Measurements from ENCODE around the gene ARMH1. TPM values are rescaled to one million over a fixed set of nuclear protein-coding genes. Genes with fewer than 3 reads are reported as not detected.
"Not testable (repeated sequence)": the region's sequence is repeated elsewhere in the genome, so short reads cannot be mapped to it uniquely, and the experiment has no call there.

The ARMH1 gene
- total RNA-seq, 8 experiments from 2014 or later: 3.4 to 20.8 (median 6.0) TPM

DNA sequence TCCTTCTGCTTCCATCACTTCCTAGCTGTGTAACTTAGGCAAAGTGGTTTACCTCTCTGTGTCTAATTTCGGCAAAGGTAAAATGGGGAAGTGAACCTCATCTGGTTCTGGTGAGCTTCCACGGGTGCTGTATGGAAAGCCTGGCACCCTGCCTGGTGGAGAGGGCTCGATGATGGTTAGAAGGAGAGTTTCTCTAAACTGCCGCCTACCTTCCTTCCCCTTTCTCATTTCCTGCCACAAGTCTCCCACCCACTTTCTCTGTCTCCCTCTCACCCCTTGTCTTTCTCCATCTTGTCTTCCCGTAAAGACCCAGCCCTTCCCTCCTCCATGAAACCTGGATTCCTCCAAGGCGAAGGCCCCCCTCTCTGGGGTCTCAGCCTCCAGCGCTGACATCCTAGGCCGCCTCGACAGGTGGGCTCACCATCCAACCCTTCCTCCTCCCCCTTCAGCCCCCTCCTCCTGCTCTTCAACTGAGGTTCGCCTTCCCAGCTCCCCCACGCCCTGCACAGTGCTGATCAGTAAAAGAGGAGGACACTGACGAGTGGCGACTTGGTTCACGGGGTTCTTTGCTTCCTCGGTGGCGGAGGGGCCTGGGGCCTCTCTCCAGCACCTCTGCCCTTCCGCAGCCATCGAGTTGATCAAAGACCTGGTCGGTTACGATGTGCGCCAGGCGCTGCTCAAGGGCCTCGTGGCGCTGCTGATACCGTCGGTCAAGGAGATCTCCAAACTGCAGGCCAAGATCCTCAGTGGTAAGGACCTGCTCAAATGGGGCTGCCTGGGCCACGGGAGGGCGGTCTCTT, 49.2 kb downstream of the ARMH1 start:
- no peak overlapping the region for H3K27ac ChIP-seq
- 58 to 97% (median 88%) methylated on average over 2 to 15 of the region's 28 CpGs; no CpG with 5 or more reads in 4 of the 10 experiments for WGBS, 10 experiments
- H3K4me1 ChIP-seq (replicated peaks in 1 of 2): no peaks in the 10 kb centered on the region
- no peak overlapping the region for H3K4me3 ChIP-seq
- ATAC-seq (replicated peaks in 6 of 8): no peak
- in situ Hi-C loops (cut with MboI; ENCODE audit: low pct_unique_long_range_greater_than_20kb in 2 of 9, low sequenced_read_pairs in 9 of 9, unreplicated experiment in 9 of 9): no loop called here

DNA sequence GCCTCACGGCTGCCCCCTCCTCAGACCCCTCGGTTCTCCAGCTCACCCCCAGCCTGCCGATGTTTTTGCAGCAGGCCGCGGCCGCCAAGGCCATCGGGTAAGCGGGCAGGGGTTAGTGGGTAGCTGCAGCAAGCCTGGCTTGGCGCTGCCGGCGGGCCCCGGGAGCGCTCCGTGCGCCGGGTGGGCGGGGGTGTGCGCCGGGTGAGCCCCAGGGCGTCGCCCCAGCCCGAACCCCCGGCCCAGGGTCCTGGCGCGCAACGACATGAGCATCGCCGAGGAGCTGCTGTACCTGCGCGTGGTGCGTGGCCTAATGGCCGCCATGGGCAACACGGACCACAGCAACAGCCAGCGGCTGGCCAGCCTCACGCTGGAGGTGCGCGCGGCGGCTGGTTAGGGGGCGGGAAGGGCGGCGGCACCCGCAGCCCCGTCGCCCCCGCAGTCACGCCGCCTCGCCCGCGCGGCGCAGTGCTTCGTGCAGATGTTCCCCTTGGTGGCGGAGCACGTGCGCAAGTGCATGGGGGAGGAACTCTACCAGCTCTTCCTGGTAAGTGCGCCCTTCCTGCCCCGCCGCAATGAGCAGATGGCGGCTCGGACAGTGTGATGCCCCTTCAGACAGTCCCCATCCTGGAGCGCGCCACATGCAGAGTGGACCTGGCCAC, 49.9 kb downstream of the ARMH1 start:
- ATAC-seq (replicated peaks in 6 of 8): no peak

DNA sequence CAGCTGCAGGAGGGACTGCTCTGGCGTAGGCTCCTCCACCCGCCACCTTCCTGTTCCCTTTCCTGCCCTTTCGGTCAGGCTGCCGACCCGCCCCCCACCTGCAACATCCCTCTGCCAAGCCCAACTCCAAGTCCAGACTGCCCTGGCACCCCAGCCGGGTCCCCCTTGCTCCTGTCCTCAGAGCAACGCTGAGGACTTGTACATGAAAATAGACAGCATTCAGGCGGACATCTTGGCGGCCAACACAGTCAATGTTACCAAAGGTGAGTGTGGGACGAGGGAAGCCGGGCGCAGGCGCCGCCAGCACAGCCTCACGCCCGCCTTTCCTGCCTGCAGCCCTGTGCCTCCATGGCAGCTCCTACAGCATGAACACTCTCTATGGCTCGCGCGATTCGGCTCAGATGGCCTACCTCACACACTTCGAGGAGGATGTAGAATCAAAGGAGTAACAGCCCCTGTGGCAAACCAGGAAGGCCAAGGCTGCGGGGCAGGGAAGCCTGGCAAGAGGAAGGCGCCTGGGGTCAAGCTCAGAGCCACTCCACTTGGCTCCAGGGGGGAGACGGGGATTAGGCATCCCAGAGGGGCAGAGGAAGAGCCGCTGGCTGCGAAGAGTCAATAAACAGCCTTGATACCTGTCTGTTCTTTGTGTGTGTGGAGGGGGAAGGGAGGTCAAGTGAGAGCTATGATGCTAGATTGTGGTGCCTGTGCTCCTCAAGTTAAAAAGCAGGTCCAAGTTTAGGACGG, 50.6 kb downstream of the ARMH1 start:
- in situ Hi-C loops (cut with MboI; ENCODE audit: low pct_unique_long_range_greater_than_20kb in 2 of 9, low sequenced_read_pairs in 9 of 9, unreplicated experiment in 9 of 9): loop anchor here in 1 of 9 experiments (25.0 kb wide), 1 partner anchor 587 kb away; no protein-coding TSS in a partner anchor
- no peak for ATAC-seq (replicated peaks in 6 of 8)
- H3K4me1 ChIP-seq (replicated peaks in 1 of 2): no peaks in the 10 kb centered on the region
- WGBS, 10 experiments: 80 to 96% (median 87%) methylated on average over 1 to 19 of the region's 27 CpGs; no CpG with 5 or more reads in 3 of the 10 experiments
- no peak overlapping the region for H3K27ac ChIP-seq
- no peak overlapping the region for H3K4me3 ChIP-seq

More for the DNA sequence above, 49.9 kb downstream of the ARMH1 start:
- H3K27ac ChIP-seq: no peak overlapping the region
- H3K4me3 ChIP-seq: no peak overlapping the region
- in situ Hi-C loops (cut with MboI; ENCODE audit: low pct_unique_long_range_greater_than_20kb in 2 of 9, low sequenced_read_pairs in 9 of 9, unreplicated experiment in 9 of 9): no loop called here
- H3K4me1 ChIP-seq (replicated peaks in 1 of 2): no peaks in the 10 kb centered on the region
- WGBS, 10 experiments: 95% methylated on average over 18 of the region's 64 CpGs; no CpG with 5 or more reads in 9 of the 10 experiments

DNA sequence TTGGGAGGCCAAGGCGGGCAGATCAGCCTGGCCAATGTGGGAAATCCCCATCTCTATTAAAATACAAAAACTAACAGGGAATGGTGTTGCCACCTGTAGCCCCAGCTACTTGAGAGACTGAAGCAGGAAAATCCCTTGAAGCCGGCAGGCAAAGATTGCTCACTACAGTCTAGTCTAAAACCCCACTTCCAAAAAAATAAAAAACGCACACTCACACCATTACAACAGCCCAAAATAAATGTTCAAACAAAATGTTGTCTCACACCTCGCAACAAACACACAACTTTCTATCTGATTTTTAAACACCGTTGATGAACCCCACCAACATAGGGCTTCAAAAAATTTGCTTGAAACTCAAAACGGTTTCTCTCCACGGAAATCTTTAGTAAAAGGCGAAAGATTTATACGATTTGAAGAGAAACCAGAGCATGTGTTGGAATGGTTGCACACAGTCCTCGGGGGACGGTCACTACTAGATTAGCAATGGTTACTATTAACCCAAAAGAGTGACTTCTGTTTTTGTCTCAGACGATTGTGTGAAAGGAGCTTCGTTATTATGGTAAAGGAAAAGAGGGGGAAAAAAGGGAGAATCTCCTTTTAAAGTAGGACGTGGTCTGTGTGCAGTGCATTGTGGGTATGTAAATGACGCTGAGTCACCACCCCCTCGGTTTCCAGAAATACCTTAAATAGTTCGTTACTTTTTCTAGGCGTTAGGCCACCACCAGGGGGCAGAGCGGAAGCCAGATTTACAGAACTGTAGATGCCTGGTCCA, 56.4 kb downstream of the ARMH1 start, which contains the start of gene RNU5D-1:
Gene RNU5D-1, minus strand, starts transcription at position 430 of the 772 bp plus-strand sequence.
- WGBS, 10 experiments: 0 to 12% (median 2%) methylated on average over 3 to 19 of the region's 19 CpGs
- peak within 1 kb of the TSS; percentile 13 to 24 (median 17) for H3K4me3 ChIP-seq

DNA sequence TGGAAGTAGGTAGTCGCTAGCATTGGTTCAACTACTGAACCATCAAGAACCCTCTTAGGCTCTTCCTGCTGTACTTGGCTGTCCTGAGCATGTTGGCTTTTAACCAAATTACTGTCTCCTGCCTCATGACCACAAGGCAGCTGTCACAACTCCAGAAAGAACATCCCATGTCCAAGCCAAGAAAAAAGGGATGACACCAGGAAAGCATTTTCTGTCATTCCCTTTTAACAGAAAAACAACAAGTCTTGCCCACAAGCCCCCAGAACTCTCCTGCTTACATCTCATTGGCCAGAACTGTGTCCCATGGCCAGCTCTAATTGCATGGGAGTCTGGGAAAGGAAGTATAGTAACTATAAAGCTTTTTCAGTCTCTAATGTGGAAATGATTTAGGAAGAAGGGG, 58.9 kb downstream of the ARMH1 start:
- 0 to 100% (median 90%) methylated on average over 1 of the region's 1 CpG; no CpG with 5 or more reads in 6 of the 10 experiments for WGBS, 10 experiments
- Histone ChIP-seq H3K27ac (no peak overlapping the region), H3K4me3 (no peak overlapping the region), H3K4me1 (replicated peaks in 1 of 2) (peaks cover 0 to 4% of the 10 kb centered on the region in 2 donors)
- ATAC-seq (replicated peaks in 6 of 8): no peak
- in situ Hi-C loops (cut with MboI; ENCODE audit: low pct_unique_long_range_greater_than_20kb in 2 of 9, low sequenced_read_pairs in 9 of 9, unreplicated experiment in 9 of 9): loop anchor here in 1 of 9 experiments (25.0 kb wide), 1 partner anchor 579 kb away; no protein-coding TSS in a partner anchor

More for the DNA sequence above, 56.4 kb downstream of the ARMH1 start, which contains the start of gene RNU5D-1:
- peaks cover 0 to 4% of the 10 kb centered on the region in 2 donors for H3K4me1 ChIP-seq (replicated peaks in 1 of 2)
- peak within 1 kb of the TSS; percentile 96 to 99 for H3K27ac ChIP-seq
- in situ Hi-C loops (cut with MboI; ENCODE audit: low pct_unique_long_range_greater_than_20kb in 2 of 9, low sequenced_read_pairs in 9 of 9, unreplicated experiment in 9 of 9): loop anchor here in 1 of 9 experiments (25.0 kb wide), 1 partner anchor 581 kb away; no protein-coding TSS in a partner anchor
- ATAC-seq (replicated peaks in 6 of 8): peak; percentile 79 to 88 (median 85)

DNA sequence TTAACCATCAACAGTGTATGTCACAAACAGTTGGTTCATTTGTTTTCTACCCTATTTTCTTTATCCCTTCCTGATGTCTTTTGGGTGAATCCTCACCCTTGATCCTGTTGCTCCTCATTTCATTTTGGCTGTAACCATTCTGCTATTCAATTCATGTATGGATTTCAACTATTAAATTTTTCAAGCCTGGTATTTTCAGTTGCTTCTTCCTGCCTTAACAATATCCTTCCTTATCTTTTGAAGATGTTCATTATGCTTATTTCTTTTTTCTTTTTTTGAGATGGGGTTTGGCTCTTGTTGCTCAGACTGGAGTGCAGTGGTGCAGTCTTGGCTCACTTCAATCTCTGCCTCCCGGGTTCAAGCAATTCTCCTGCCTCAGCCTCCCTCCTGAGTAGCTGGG, 59.3 kb downstream of the ARMH1 start:
- Histone ChIP-seq H3K27ac (no peak overlapping the region), H3K4me3 (no peak overlapping the region), H3K4me1 (replicated peaks in 1 of 2) (peaks cover 0 to 4% of the 10 kb centered on the region in 2 donors)
- in situ Hi-C loops (cut with MboI; ENCODE audit: low pct_unique_long_range_greater_than_20kb in 2 of 9, low sequenced_read_pairs in 9 of 9, unreplicated experiment in 9 of 9): loop anchor here in 1 of 9 experiments (25.0 kb wide), 1 partner anchor 579 kb away; no protein-coding TSS in a partner anchor
- WGBS, 10 experiments: 0 to 100% (median 78%) methylated on average over 1 of the region's 1 CpG; no CpG with 5 or more reads in 3 of the 10 experiments
- ATAC-seq (replicated peaks in 6 of 8): no peak

DNA sequence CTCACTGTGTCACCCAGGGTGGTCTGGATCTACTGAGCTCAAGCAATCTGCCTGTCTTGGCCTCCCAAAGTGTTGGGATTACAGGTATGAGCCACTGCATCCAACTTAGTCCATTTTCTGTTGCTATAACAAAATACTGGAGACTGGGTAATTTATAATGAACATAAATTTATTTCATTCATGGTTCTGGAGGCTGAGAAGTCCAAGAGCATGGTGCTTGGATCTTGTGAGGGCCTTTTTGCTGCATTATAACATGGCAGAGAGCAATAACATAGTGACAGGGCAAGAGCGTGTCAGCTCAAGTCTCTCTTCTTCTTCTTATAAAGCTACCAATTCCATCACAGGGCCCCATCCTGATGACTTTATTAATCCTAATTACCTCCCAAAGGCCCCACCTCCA, 61.5 kb downstream of the ARMH1 start:
- in situ Hi-C loops (cut with MboI; ENCODE audit: low pct_unique_long_range_greater_than_20kb in 2 of 9, low sequenced_read_pairs in 9 of 9, unreplicated experiment in 9 of 9): loop anchor here in 1 of 9 experiments (25.0 kb wide), 1 partner anchor 576 kb away; no protein-coding TSS in a partner anchor
- Histone ChIP-seq H3K27ac (no peak overlapping the region), H3K4me3 (no peak overlapping the region), H3K4me1 (replicated peaks in 1 of 2) (peaks cover 3 to 10% of the 10 kb centered on the region in 2 donors)
- no peak for ATAC-seq (replicated peaks in 6 of 8)
- whole genome bisulfite sequencing, 10 experiments: 93 to 100% (median 100%) methylated on average over 1 of the region's 1 CpG; no CpG with 5 or more reads in 4 of the 10 experiments

DNA sequence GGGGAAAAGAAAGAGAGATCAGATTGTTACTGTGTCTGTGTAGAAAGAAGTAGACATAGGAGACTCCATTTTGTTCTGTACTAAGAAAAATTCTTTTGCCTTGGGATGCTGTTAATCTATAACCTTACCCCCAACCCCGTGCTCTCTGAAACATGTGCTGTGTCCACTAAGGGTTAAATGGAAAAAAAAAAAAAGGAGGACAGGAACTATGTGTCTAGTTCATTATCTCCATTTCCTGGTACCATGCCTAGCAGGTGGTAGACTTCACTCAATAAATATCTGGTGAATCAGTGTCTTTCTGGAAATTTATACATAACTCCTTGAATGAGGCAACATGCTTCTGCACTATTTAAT, 64.4 kb downstream of the ARMH1 start:
- not testable (repeated sequence) for H3K4me1 ChIP-seq (replicated peaks in 1 of 2); ATAC-seq (replicated peaks in 6 of 8)
- in situ Hi-C loops (cut with MboI; ENCODE audit: low pct_unique_long_range_greater_than_20kb in 2 of 9, low sequenced_read_pairs in 9 of 9, unreplicated experiment in 9 of 9): loop anchor here in 1 of 9 experiments (25.0 kb wide), 1 partner anchor 573 kb away; no protein-coding TSS in a partner anchor
- H3K4me3 ChIP-seq: peak overlapping the region; percentile 41 to 54 (median 50)
- peak overlapping the region in 1 of 2 donors; percentile 51 for H3K27ac ChIP-seq
- 40 to 100% (median 92%) methylated on average over 1 of the region's 1 CpG; no CpG with 5 or more reads in 6 of the 10 experiments for WGBS, 10 experiments

DNA sequence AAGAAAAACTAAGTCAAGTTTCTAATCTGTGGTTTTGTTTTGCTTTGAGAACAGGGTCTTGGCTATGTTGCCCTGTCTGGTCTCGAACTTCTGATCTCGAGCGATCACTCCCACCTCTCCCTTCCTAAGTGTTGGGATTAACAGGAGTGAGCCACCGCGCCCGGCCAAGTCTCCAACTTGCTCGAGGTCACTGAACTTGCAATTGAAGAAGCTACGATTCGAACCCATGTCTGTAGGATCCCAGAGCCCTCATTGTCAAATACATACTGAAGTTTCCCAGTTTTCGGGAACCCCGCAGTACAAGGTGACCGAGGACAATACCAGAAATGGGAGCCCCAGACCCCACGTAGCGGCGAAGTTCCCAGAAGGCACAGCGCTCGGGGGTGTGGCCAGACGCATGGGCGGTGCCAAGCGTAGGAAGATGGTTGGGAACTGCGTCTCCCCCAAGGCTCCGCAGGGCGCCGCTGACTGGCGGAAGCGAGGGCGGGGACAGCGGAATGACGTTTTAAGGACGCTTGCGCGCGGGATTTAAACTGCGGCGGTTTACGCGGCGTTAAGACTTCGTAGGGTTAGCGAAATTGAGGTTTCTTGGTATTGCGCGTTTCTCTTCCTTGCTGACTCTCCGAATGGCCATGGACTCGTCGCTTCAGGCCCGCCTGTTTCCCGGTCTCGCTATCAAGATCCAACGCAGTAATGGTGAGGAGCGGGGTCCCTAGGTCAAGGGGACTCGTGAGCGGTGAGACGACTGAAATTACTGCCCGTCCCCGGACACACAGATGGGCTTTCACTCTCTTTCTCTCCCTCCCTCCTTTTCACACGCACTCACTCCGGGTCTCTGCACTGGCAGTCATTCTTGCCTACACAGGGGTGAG, 65.0 kb downstream of the ARMH1 start, which contains the start of gene KIF2C:
Gene KIF2C, plus strand, starts transcription at position 531 of the 872 bp plus-strand sequence. Its CDS starts 96 bp downstream, at position 627.
- H3K4me1 ChIP-seq (replicated peaks in 1 of 2): peaks cover 3 to 10% of the 10 kb centered on the region in 2 donors
- H3K27ac ChIP-seq: peak within 1 kb of the TSS; percentile 37 to 51
- in situ Hi-C loops (cut with MboI; ENCODE audit: low pct_unique_long_range_greater_than_20kb in 2 of 9, low sequenced_read_pairs in 9 of 9, unreplicated experiment in 9 of 9): loop anchor here in 1 of 9 experiments (25.0 kb wide), 1 partner anchor 573 kb away; no protein-coding TSS in a partner anchor
- H3K4me3 ChIP-seq: peak within 1 kb of the TSS; percentile 41 to 54 (median 50)
- 0 to 8% (median 3%) methylated on average over 1 to 40 of the region's 57 CpGs for WGBS, 10 experiments
- peak; percentile 98 to 100 (median 99) for ATAC-seq (replicated peaks in 6 of 8)

DNA sequence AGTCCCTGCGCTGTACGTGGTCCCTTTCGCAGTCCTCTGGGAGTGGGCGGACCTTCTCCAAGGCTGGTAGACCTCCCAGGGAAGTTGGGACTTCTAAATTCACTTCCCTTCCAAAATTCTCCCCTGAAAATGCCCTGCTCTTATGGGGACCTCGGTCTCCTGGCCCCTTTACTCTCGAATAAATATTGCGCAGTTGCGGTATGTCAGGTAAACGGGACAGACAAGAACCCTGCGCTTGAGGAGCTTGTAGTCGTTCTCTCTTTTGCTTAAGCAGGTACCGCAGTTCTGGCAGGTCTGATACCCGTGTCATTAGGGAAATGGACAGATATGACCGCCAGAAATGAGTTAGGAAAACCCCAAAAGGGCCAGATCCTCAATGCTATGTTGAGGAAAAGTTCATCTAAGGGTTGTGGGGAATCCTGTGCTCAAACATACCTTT, 65.7 kb downstream of the ARMH1 start:
- peak in 1 of 8 experiments; percentile 50 for ATAC-seq (replicated peaks in 6 of 8)
- peak overlapping the region in 1 of 2 donors; percentile 4 for H3K27ac ChIP-seq
- 0 to 10% (median 0%) methylated on average over 1 to 14 of the region's 14 CpGs for WGBS, 10 experiments

DNA sequence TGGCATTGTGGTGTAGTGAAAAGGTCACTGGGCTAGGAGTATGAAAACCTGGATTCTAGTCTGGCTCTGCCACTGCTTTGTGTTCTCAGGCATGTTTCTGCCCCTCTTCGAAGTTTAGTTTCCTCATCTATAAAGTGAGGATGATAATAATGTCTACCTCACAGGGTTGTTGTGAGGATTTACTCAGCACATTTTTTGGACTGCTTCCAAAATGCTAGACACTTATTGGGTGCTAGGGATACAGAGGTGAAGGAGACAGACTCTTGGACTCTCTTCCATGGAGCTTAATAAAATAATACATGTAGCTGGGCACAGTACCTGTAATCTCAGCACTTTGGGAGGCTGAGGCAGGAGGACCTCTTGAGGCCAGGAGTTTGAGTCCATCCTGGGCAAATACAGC, 68.7 kb downstream of the ARMH1 start:
- ATAC-seq (replicated peaks in 6 of 8): no peak
- whole genome bisulfite sequencing, 10 experiments: 86 to 100% (median 100%) methylated on average over 1 of the region's 1 CpG; no CpG with 5 or more reads in 2 of the 10 experiments
- Histone ChIP-seq H3K4me1 (replicated peaks in 1 of 2) (peaks cover 3 to 12% of the 10 kb centered on the region in 2 donors), H3K27ac (no peak overlapping the region), H3K4me3 (no peak overlapping the region)
- in situ Hi-C loops (cut with MboI; ENCODE audit: low pct_unique_long_range_greater_than_20kb in 2 of 9, low sequenced_read_pairs in 9 of 9, unreplicated experiment in 9 of 9): loop anchor here in 1 of 9 experiments (25.0 kb wide), 1 partner anchor 569 kb away; no protein-coding TSS in a partner anchor

More for the DNA sequence above, 65.7 kb downstream of the ARMH1 start:
- peak overlapping the region; percentile 41 to 54 (median 50) for H3K4me3 ChIP-seq
- H3K4me1 ChIP-seq (replicated peaks in 1 of 2): peaks cover 3 to 10% of the 10 kb centered on the region in 2 donors
- in situ Hi-C loops (cut with MboI; ENCODE audit: low pct_unique_long_range_greater_than_20kb in 2 of 9, low sequenced_read_pairs in 9 of 9, unreplicated experiment in 9 of 9): loop anchor here in 1 of 9 experiments (25.0 kb wide), 1 partner anchor 572 kb away; no protein-coding TSS in a partner anchor
